Parathyroid adenoma (tissue), 2 donors: ENCODE results near the gene TYW1.
"Not testable (repeated sequence)": the region's sequence is repeated elsewhere in the genome, so short reads cannot be mapped to it uniquely, and the experiment has no call there.

Experiments used
- H2AFZ ChIP-seq: fragments of 300-600 bp; sonication (generic); one replicate; pipeline ENCODE4 v1.7.0; 2017; ENCODE audit warnings: antibody characterized with exemption, mild to moderate bottlenecking
- H3K27ac ChIP-seq: fragments of 300-600 bp; sonication (generic); one replicate; pipeline ENCODE4 v1.7.0; 2017
- H3K27me3 ChIP-seq: fragments of 300-600 bp; sonication (generic); one replicate; pipeline ENCODE4 v1.7.0; 2017; ENCODE audit warnings: low read length; ENCODE audit not compliant: control insufficient read depth, insufficient read depth
- H3K36me3 ChIP-seq: fragments of 300-600 bp; sonication (generic); one replicate; pipeline ENCODE4 v1.7.0; 2017; ENCODE audit warnings: low read length; ENCODE audit not compliant: control insufficient read depth, insufficient read depth
- H3K4me1 ChIP-seq: fragments of 300-600 bp; sonication (generic); one replicate; pipeline ENCODE4 v1.7.0; 2017; ENCODE audit warnings: control low read depth
- H3K4me2 ChIP-seq: fragments of 300-600 bp; sonication (generic); one replicate; pipeline ENCODE4 v1.7.0; 2017; ENCODE audit warnings: low read length
- H3K4me3 ChIP-seq: fragments of 300-600 bp; sonication (generic); one replicate; pipeline ENCODE4 v1.7.0; 2017; ENCODE audit warnings: low read depth, low read length
- H3K79me2 ChIP-seq: fragments of 300-600 bp; sonication (generic); one replicate; pipeline ENCODE4 v1.7.0; 2017; ENCODE audit warnings: control low read depth
- H3K9ac ChIP-seq: fragments of 300-600 bp; sonication (generic); one replicate; pipeline ENCODE4 v1.7.0; 2017; ENCODE audit warnings: mild to moderate bottlenecking
- H3K9me3 ChIP-seq: fragments of 300-600 bp; sonication (generic); one replicate; pipeline ENCODE4 v1.7.0; 2017; ENCODE audit warnings: low read length; ENCODE audit not compliant: control insufficient read depth
- TF ChIP-seq, protein P1 (sequence below): fragments of 300-600 bp; sonication (generic); IDR thresholded peaks from one replicate; pipeline ENCODE4 v1.7.0; 2017; ENCODE audit warnings: antibody characterized with exemption, mild to moderate bottlenecking
- donor health status: primary hyperparathyroidism.

TYW1 gene

DNA sequence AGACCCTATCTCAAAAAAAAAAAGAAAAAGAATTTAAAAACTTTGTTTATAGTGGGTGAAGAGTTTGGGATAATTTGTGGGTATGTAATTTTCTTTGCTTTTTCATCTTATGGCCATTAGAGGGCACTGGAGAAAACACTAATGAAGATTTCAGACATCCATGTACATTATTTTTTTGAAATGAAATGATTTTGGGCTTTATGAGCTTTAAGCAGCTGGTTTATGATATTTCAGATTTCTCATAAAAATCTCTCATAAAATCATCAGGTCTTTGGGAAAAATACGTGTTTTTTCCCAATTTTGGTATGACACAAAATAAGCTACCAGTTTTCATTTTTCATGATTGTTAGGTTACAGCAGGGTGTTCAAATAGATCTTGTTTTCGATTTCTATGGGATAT lies 44.2 kb downstream of the TYW1 start:
- not testable (repeated sequence) for H3K27ac ChIP-seq, H2AFZ ChIP-seq, H3K4me2 ChIP-seq, H3K9ac ChIP-seq, H3K4me1 ChIP-seq, H3K27me3 ChIP-seq, H3K4me3 ChIP-seq, H3K9me3 ChIP-seq, H3K36me3 ChIP-seq
- H3K79me2 ChIP-seq: peaks cover 12% of the 10 kb centered on the region
- TF ChIP-seq, protein P1, sequence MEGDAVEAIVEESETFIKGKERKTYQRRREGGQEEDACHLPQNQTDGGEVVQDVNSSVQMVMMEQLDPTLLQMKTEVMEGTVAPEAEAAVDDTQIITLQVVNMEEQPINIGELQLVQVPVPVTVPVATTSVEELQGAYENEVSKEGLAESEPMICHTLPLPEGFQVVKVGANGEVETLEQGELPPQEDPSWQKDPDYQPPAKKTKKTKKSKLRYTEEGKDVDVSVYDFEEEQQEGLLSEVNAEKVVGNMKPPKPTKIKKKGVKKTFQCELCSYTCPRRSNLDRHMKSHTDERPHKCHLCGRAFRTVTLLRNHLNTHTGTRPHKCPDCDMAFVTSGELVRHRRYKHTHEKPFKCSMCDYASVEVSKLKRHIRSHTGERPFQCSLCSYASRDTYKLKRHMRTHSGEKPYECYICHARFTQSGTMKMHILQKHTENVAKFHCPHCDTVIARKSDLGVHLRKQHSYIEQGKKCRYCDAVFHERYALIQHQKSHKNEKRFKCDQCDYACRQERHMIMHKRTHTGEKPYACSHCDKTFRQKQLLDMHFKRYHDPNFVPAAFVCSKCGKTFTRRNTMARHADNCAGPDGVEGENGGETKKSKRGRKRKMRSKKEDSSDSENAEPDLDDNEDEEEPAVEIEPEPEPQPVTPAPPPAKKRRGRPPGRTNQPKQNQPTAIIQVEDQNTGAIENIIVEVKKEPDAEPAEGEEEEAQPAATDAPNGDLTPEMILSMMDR: peak; percentile 37

DNA sequence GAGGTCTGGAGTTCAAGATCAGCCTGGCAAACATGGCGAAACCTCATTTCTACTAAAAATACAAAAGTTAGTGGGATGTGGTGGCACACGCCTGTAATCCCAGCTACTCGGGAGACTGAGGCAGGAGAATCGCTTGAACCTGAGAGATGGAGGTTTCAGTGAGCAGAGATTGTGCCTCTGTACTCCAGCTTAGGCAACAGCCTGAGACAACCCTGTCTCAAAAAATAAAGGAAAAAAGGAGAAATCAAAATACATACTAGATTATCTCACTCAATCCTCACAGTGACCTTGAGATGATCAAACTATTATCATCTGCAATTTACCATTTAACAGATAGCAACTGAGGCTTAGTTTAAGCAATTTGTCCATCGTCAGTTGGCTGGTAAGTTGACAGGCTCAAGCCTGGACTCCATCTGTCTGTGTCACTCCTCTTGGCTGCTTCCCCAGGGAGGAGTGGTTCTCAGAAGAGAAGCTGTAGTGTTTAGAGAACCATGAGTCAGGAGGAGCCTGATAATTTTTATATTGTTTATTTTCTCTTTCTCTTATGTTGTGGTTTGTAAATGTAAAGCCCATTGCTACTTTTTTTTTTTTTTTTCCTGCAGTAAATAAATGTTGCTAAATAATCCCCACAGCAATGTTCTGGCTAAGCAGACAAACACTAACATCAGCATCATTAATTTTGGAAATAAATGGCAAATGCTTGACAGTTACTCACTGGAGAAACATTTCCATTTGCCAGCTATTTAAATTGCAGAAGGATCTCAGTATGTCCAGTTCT lies 46.3 kb downstream of the TYW1 start:
- H3K79me2 ChIP-seq: peaks cover 12% of the 10 kb centered on the region
- not testable (repeated sequence) for H3K36me3 ChIP-seq, H3K27me3 ChIP-seq, H3K9me3 ChIP-seq, H2AFZ ChIP-seq, H3K9ac ChIP-seq, H3K4me3 ChIP-seq, H3K27ac ChIP-seq, H3K4me2 ChIP-seq, H3K4me1 ChIP-seq

- H3K36me3 ChIP-seq, H3K27me3 ChIP-seq, H2AFZ ChIP-seq, H3K4me2 ChIP-seq, H3K9ac ChIP-seq, H3K4me1 ChIP-seq, H3K4me3 ChIP-seq, H3K27ac ChIP-seq, H3K9me3 ChIP-seq: not testable (repeated sequence)
- H3K79me2 ChIP-seq: peaks cover 12% of the 10 kb centered on the region
These were observed 46.9 kb downstream of the TYW1 start for GRCh38 chr7:67043559-67043930.

GRCh38 chr7:67045496-67045995 lies 48.9 kb downstream of the TYW1 start:
- Histone ChIP-seq H3K9me3 (no peaks in the 10 kb centered on the region), H2AFZ (no peak overlapping the region), H3K36me3 (no peaks in the 10 kb centered on the region), H3K27ac (no peak overlapping the region), H3K4me2 (no peak overlapping the region), H3K4me3 (no peak overlapping the region), H3K27me3 (no peaks in the 10 kb centered on the region), H3K4me1 (no peaks in the 10 kb centered on the region), H3K9ac (no peak overlapping the region), H3K79me2 (peaks cover 15% of the 10 kb centered on the region)
- TF ChIP-seq, protein P1: no peak

GRCh38 chr7:67046819-67047218 lies 50.2 kb downstream of the TYW1 start:
- H3K4me3 ChIP-seq, H3K9ac ChIP-seq, H3K9me3 ChIP-seq, H3K4me1 ChIP-seq, H3K4me2 ChIP-seq, H3K36me3 ChIP-seq, H2AFZ ChIP-seq, H3K27me3 ChIP-seq, H3K27ac ChIP-seq: not testable (repeated sequence)
- peaks cover 11% of the 10 kb centered on the region for H3K79me2 ChIP-seq

DNA sequence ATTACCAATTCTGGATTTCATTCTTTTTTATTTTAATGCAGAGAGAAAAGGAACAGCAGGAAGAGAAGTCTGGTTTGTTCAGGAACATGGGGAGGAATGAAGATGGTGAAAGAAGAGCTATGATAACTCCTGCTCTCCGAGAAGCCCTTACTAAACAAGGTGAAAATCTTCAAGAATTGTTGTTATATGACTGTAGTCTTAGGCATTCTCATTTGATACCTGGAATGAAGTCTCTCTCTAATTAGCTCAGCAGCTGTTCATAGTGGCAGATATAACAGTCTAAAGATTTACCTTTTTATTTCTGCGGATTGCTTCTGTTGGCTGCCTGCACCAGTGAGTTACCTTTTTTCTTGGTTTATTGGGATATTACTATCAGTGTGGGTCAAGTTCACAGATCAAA lies 53.3 kb downstream of the TYW1 start:
- H3K27me3 ChIP-seq, H3K4me3 ChIP-seq, H3K36me3 ChIP-seq, H3K9ac ChIP-seq, H3K4me2 ChIP-seq, H3K4me1 ChIP-seq, H3K27ac ChIP-seq, H2AFZ ChIP-seq, H3K79me2 ChIP-seq, H3K9me3 ChIP-seq: not testable (repeated sequence)

DNA sequence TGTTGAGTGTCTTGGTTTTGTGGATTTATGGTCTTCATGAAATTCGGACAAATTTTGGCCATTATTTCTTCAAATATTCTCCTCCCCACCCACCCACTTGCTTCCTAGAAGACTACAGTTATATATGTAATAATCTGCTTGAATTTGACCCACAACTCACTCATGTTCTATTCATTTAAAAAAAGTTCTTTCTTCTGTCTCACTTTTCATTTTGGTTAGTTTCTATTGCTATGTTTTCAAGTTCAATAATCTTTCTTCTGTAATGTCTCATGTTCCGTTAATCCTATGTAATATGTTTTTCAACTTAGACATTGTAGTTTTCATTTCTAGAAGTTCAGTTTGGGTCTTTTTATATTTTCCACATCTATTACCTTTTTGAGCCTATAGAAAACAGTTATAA lies 55.5 kb downstream of the TYW1 start:
- H3K36me3 ChIP-seq, H3K9me3 ChIP-seq, H3K79me2 ChIP-seq, H3K4me1 ChIP-seq, H3K4me2 ChIP-seq, H3K27ac ChIP-seq, H2AFZ ChIP-seq, H3K27me3 ChIP-seq, H3K9ac ChIP-seq, H3K4me3 ChIP-seq: not testable (repeated sequence)
